Liver (tissue), 9 donors: Measurements from ENCODE around the gene TMX2. TPM values are rescaled to one million over a fixed set of nuclear protein-coding genes. Genes with fewer than 3 reads are reported as not detected.

Source experiments
- DNase-seq: peaks from one replicate; pipeline ENCODE4 v3.0.0-alpha.2; 2017; ENCODE audit warnings: low spot score
- H3K27ac ChIP-seq, 2 donors: one replicate each; pipeline ENCODE4 v1.7.0; 2013; ENCODE audit warnings: inconsistent platforms in 2 of 2, low read length in 2 of 2, control low read depth in 1 of 2, low read depth in 1 of 2, mild to moderate bottlenecking in 1 of 2
- H3K27me3 ChIP-seq, 4 donors: one replicate each; pipeline versions ENCODE4 v1.6.1 to v1.7.0; 2013; ENCODE audit warnings: low read length in 3 of 4, inconsistent platforms in 1 of 4, mild to moderate bottlenecking in 1 of 4, moderate library complexity in 1 of 4; ENCODE audit not compliant: control insufficient read depth in 4 of 4, insufficient read depth in 4 of 4
- H3K36me3 ChIP-seq, 4 donors: one replicate each; pipeline versions ENCODE4 v1.6.1 to v1.7.0; 2013; ENCODE audit warnings: low read length in 3 of 4, mild to moderate bottlenecking in 3 of 4, low read depth in 1 of 4, moderate library complexity in 1 of 4; ENCODE audit not compliant: control insufficient read depth in 4 of 4, insufficient read depth in 3 of 4
- H3K4me1 ChIP-seq, 4 donors: one replicate each; pipeline versions ENCODE4 v1.6.1 to v1.7.0; 2013; ENCODE audit warnings: low read length in 3 of 4, mild to moderate bottlenecking in 3 of 4, moderate library complexity in 1 of 4; ENCODE audit not compliant: control insufficient read depth in 4 of 4, insufficient read depth in 4 of 4
- H3K4me3 ChIP-seq, 3 donors: one replicate each; pipeline versions ENCODE4 v1.6.1 to v1.7.0; 2013; ENCODE audit warnings: low read length in 3 of 3, control low read depth in 1 of 3, low read depth in 1 of 3, mild to moderate bottlenecking in 1 of 3
- H3K9ac ChIP-seq, 2 donors: one replicate each; pipeline ENCODE4 v1.7.0; 2013; ENCODE audit warnings: low read length in 2 of 2, mild to moderate bottlenecking in 2 of 2, moderate library complexity in 2 of 2, control low read depth in 1 of 2, low read depth in 1 of 2
- H3K9me3 ChIP-seq, 4 donors: one replicate each; pipeline versions ENCODE4 v1.6.1 to v1.7.0; 2013; ENCODE audit warnings: low read length in 3 of 4; ENCODE audit not compliant: control insufficient read depth in 4 of 4
- CTCF ChIP-seq: fragments of 150-350 bp; IDR thresholded peaks from 2 replicates; pipeline ENCODE4 v1.5.1; 2017; ENCODE audit warnings: improper control_type of control experiment, low read depth, low read length; ENCODE audit not compliant: missing input control
- EGR1 ChIP-seq, 2 donors: IDR thresholded peaks; 2 replicates each; pipeline ENCODE4 v1.6.1; 2016 to 2018; ENCODE audit warnings: antibody characterized with exemption in 2 of 2, low read depth in 2 of 2
- FOXA1 ChIP-seq: IDR thresholded peaks from 2 replicates; pipeline ENCODE4 v1.6.1; 2016; ENCODE audit warnings: antibody characterized with exemption
- FOXA2 ChIP-seq: IDR thresholded peaks from 2 replicates; pipeline ENCODE4 v1.6.1; 2016; ENCODE audit warnings: antibody characterized with exemption
- GABPA ChIP-seq, 2 donors: IDR thresholded peaks in 1 of 2; conservative IDR thresholded peaks in 1 of 2; 2 replicates each; pipeline ENCODE4 v1.6.1; 2016; ENCODE audit warnings: antibody characterized with exemption in 2 of 2, mild to moderate bottlenecking in 1 of 2, moderate library complexity in 1 of 2
- HNF4A ChIP-seq, 2 donors: conservative IDR thresholded peaks; 2 replicates each; pipeline ENCODE4 v1.6.1; 2016; ENCODE audit warnings: antibody characterized with exemption in 2 of 2, mild to moderate bottlenecking in 2 of 2
- HNF4G ChIP-seq: IDR thresholded peaks from 2 replicates; pipeline ENCODE4 v1.6.1; 2016; ENCODE audit warnings: antibody characterized with exemption
- JUND ChIP-seq, 2 donors: IDR thresholded peaks; 2 replicates each; pipeline ENCODE4 v1.6.1; 2016; ENCODE audit warnings: antibody characterized with exemption in 2 of 2
- NR2F2 ChIP-seq: IDR thresholded peaks from 2 replicates; pipeline ENCODE4 v1.6.1; 2016; ENCODE audit warnings: antibody characterized with exemption
- RAD21 ChIP-seq, 2 donors: IDR thresholded peaks; 2 replicates each; pipeline ENCODE4 v1.6.1; 2016; ENCODE audit warnings: antibody characterized with exemption in 2 of 2, mild to moderate bottlenecking in 2 of 2
- REST ChIP-seq: IDR thresholded peaks from 2 replicates; pipeline ENCODE4 v1.6.1; 2016; ENCODE audit warnings: antibody characterized with exemption, mild to moderate bottlenecking
- RXRA ChIP-seq, 2 donors: IDR thresholded peaks; 2 replicates each; pipeline ENCODE4 v1.6.1; 2017 to 2018; ENCODE audit warnings: antibody characterized with exemption in 2 of 2, mild to moderate bottlenecking in 1 of 2
- SP1 ChIP-seq: IDR thresholded peaks from 2 replicates; pipeline ENCODE4 v1.6.1; 2018; ENCODE audit warnings: antibody characterized with exemption, mild to moderate bottlenecking
- TAF1 ChIP-seq: conservative IDR thresholded peaks from 2 replicates; pipeline ENCODE4 v1.6.1; 2016; ENCODE audit warnings: antibody characterized with exemption, mild to moderate bottlenecking
- YY1 ChIP-seq: IDR thresholded peaks from 2 replicates; pipeline ENCODE4 v1.6.1; 2016; ENCODE audit warnings: antibody characterized with exemption, mild to moderate bottlenecking
- ZBTB33 ChIP-seq: IDR thresholded peaks from 2 replicates; pipeline ENCODE4 v1.6.1; 2016; ENCODE audit warnings: antibody characterized with exemption
- WGBS: extraction: QIAGEN DNeasy Blood & Tissue Kit; methylation state at CpG from one replicate; pipeline ENCODE4 v1.1.7; 2013; 5-methylcytosine and 5-hydroxymethylcytosine counted together
- polyA plus RNA-seq, 2 donors: library from polyadenylated mRNA; stranded (reverse) in 1 of 2; unstranded in 1 of 2; fragments of 200-250 nt in 1 of 2; fragments of >200 nt in 1 of 2; fragmentation: Nextera tagmentation in 1 of 2; extraction: Ambion mirVana in 1 of 2; gene quantifications; one replicate each; pipeline versions ENCODE4 v1.2.1 to v1.2.3, GENCODE V29; 2013 to 2015
- total RNA-seq, 2 donors: library from RNA; depleted of rRNA; stranded (reverse); fragments of >200 nt; gene quantifications; one replicate each; pipeline ENCODE4 v1.2.3, GENCODE V29; 2014
- TF ChIP-seq, protein P1 (sequence below): IDR thresholded peaks from 2 replicates; pipeline ENCODE4 v1.6.1; 2016; ENCODE audit warnings: antibody characterized with exemption
- donor health status: healthy.
- donor health status: healthy.
- donor health status: healthy.
- donor health status: healthy.
- donor health status: healthy.

TMX2 gene
- total and polyA plus RNA-seq, 4 donors = 43.3 to 70.9 (median 59.1) TPM

- no peaks in the 10 kb centered on the region for H3K4me1 ChIP-seq
- H3K27me3 ChIP-seq = no peaks in the 10 kb centered on the region
- H3K4me3 ChIP-seq = no peak overlapping the region
- WGBS = 82% methylated on average over 3 of the region's 3 CpGs
- TF ChIP-seq, protein P1, sequence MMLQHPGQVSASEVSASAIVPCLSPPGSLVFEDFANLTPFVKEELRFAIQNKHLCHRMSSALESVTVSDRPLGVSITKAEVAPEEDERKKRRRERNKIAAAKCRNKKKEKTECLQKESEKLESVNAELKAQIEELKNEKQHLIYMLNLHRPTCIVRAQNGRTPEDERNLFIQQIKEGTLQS = no peak
- no peak for TF ChIP-seq SP1
- TF ChIP-seq HNF4A (conservative IDR thresholded peaks at IDR 0.05) = no peak
- no peak for TF ChIP-seq ZBTB33
- TF ChIP-seq CTCF = no peak
- H3K9ac ChIP-seq = no peak overlapping the region
- DNase-seq = no peak
- H3K9me3 ChIP-seq = no peaks in the 10 kb centered on the region
- no peak overlapping the region for H3K27ac ChIP-seq
- peaks cover 21 to 71% (median 47%) of the 10 kb centered on the region in 4 donors for H3K36me3 ChIP-seq
These were observed 12.0 kb upstream of the TMX2 start for GRCh38 chr11:57700425-57700824.

- TF ChIP-seq NR2F2 = no peak
- TF ChIP-seq, protein P1 = no peak
- no peak for TF ChIP-seq GABPA (IDR thresholded peaks at IDR 0.05 in 1 of 2, conservative IDR thresholded peaks at IDR 0.05 in 1 of 2)
- TF ChIP-seq TAF1 = no peak
- no peak for TF ChIP-seq CTCF
- no peak for TF ChIP-seq EGR1 (IDR thresholded peaks at IDR 0.05; ENCODE audit: low read depth in 2 of 2)
- TF ChIP-seq HNF4G = no peak
- no peak for TF ChIP-seq REST
- TF ChIP-seq FOXA2 = no peak
- no peak for TF ChIP-seq RXRA (IDR thresholded peaks at IDR 0.05)
- TF ChIP-seq YY1 = no peak
- no peak for TF ChIP-seq RAD21 (IDR thresholded peaks at IDR 0.05)
- no peak for TF ChIP-seq HNF4A (conservative IDR thresholded peaks at IDR 0.05)
- no peak for TF ChIP-seq JUND (IDR thresholded peaks at IDR 0.05)
- no peak for TF ChIP-seq SP1
- no peak for TF ChIP-seq FOXA1
- Histone ChIP-seq H3K27me3 (no peaks in the 10 kb centered on the region), H3K9me3 (no peaks in the 10 kb centered on the region), H3K36me3 (peaks cover 19 to 52% (median 33%) of the 10 kb centered on the region in 4 donors), H3K9ac (no peak overlapping the region), H3K4me1 (no peaks in the 10 kb centered on the region), H3K27ac (no peak overlapping the region), H3K4me3 (no peak overlapping the region)
- DNase-seq = no peak
- WGBS = 94% methylated on average over 4 of the region's 4 CpGs
These were observed 9.1 kb upstream of the TMX2 start for GRCh38 chr11:57703341-57703740.
